ENCODE data around the gene PRODH2.
"Not testable (repeated sequence)": the region's sequence is repeated elsewhere in the genome, so short reads cannot be mapped to it uniquely, and the experiment has no call there.

Gene PRODH2

GRCh38 chr19:35843676-35844481 lies 31.2 kb upstream of the PRODH2 start:
- no peak for DNase-seq (ENCODE audit: low spot score)

GRCh38 chr19:35842666-35843272 lies 30.1 kb upstream of the PRODH2 start:
- no peak for DNase-seq (ENCODE audit: low spot score)

- no peak for DNase-seq (ENCODE audit: low spot score)
Measured at GRCh38 chr19:35841961-35842595, 29.4 kb upstream of the PRODH2 start.

DNA sequence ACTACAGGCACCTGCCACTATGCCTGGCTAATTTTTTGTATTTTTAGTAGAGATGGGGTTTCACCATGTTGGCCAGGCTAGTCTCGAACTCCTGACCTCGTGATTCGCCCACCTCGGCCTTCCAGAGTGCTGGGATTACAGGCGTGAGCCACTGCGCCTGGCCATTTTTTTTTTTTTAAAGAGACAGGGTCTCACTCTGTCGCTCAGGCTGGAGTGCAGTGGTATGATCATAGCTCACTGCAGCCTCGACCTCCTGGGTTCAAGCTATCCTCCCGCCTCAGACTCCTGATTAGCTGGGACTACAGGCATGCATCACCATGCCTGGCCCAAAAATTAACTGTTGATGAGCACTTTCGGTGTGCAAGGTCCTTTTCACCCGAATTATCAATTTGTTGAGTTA lies 23.5 kb upstream of the PRODH2 start:
- DNase-seq (ENCODE audit: low spot score) = not testable (repeated sequence)

DNA sequence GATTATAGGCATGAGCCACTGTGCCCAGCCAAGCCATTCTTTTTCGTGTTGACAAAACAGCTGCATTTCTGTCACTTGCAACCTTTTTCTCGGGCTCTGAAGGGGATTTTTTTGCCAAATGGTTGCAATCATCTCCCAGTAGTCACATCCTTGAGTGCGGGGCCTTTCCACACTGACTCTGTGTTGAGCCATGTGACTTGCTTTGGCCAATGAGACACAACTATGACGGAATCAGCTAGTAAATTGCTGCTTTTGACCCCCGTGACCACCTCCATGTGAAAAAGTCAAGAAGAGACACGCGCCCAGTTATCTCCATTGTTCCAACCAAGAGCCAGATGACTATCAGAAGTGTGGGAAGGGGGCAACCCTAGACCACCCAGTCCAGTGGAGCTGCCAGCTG lies 21.3 kb upstream of the PRODH2 start:
- DNase-seq (ENCODE audit: low spot score) = no peak

GRCh38 chr19:35832054-35832453 lies 19.4 kb upstream of the PRODH2 start:
- DNase-seq (ENCODE audit: low spot score) = no peak

GRCh38 chr19:35830986-35831385 lies 18.3 kb upstream of the PRODH2 start:
- no peak for DNase-seq (ENCODE audit: low spot score)

- no peak for DNase-seq (ENCODE audit: low spot score)
Measured at GRCh38 chr19:35828692-35829301, 16.2 kb upstream of the PRODH2 start.

DNA sequence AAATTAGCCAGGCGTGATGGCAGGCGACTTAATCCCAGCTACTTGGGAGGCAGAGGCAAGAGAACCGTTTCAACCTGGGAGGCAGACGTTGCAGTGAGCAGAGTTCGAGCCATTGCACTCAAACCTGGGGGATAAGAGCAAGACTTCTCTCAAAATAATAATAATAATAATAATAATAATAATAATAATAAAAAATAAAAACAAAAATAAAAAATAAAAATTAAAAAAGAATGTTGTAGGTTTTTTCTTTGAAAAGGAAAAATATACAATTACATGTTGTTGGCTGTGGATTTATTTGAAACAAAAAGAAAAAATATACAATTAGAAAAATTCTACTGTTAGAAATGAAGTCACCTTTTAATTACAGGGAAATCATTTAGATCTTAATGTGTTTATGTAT lies 11.5 kb upstream of the PRODH2 start:
- no peak for DNase-seq (ENCODE audit: low spot score)

- DNase-seq (ENCODE audit: low spot score) = no peak
Measured at GRCh38 chr19:35822579-35822978, 9.9 kb upstream of the PRODH2 start.

DNA sequence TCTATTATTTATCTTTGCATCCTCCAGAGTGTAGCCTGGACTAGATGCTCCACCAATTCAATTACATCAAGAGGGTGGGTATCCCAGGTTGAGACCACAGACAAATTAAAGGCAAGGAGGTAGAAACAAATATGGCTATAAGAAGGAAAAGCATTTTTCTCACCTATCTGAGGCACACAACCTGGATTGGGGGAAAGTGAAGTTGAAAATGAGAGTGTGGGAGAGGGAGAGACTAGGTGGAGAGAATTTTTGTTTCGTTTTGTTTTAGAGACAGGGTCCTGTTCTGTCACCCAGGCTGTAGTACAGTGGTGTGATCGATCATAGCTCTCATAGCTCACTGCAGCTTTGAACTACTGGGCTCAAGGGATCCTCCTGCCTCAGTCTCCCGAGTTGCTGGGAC lies 5.8 kb upstream of the PRODH2 start:
- no peak for DNase-seq (ENCODE audit: low spot score)

DNA sequence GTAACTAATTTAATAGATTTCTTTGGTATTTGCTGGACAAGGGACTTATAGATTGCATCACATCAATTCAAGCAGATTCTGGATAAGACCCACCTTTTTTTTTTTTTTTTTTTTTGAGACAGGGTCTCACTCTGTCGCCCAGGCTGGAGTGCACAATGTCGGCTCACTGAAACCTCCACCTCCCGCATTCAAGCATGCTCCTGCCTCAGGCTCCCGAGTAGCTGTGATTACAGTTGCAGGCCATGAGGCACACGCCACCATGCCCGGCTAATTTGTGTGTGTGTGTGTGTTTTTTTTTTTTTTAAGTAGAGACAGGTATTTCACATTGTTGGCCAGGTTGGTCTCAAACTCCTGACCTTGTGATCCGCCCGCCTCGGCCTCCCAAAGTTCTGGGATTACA lies 4.2 kb upstream of the PRODH2 start:
- no peak for DNase-seq (ENCODE audit: low spot score)

DNA sequence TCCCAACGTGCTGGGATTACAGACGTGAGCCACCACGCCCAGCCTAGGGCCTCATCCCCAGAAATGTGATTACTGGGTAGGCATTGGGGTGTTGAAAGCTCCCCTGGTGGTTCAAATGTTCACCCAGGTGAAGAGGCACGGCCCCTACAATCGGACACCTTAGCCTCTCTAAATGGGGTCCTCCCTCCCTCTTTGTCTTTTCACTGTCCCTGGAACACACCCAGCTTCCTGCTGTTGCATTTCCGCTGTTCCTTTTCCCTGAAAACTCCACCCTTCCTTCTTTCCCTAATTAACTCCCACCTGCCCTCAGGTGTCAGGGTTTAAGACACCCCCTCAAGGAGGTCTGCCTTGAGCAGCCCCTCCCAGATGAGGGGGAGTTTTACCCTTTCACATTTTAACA lies 3.6 kb upstream of the PRODH2 start:
- DNase-seq (ENCODE audit: low spot score) = no peak

- no peak for DNase-seq (ENCODE audit: low spot score)
Measured at GRCh38 chr19:35813043-35813890, 622 bp upstream of the PRODH2 start.

DNA sequence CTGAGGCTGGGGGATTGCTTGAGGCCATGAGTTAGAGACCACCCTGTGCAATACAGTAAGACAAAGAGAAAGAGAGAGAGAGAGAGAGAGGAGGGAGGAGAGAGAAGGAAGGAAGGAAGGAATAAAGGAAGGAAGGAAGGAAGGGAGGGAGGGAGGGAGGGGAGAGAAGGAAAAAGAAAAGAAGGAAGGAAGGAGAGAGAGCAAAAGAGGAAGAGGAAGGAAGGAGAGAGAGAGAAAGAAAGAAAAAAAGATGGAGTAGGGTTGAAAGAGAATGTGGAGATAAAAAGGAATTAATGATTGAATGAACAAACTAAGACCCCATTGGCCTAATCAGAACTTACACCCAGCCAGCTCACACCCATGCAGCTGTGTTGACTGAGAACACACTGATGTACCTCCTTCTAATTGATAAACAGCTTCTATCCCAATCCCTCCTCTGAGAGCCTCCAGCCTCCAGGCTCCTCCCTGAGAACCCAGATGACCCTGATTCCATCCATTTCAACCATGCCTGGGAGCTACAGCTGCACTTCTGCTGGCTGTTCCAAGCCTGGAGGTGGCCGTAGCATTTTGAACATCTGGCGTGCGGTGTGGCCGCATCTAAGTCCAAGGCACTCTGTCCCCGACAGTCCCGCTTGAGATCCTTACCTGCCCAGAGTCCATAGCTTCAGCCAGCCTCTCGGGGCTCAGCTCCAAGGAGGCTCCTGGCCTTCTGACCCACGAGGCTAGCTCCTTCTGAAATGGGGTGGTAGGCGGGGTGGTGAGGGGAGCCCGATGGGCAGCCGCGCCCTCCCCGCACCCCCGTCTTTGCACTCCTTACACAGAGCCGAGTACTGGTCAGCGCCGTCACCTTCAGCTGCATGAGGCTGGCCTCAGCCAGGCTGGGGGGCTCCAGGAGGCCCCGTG lies 1.1 kb downstream of the PRODH2 start:
- DNase-seq (ENCODE audit: low spot score) = no peak

- DNase-seq (ENCODE audit: low spot score) = no peak
Measured at GRCh38 chr19:35807633-35808032, 5.0 kb downstream of the PRODH2 start.

DNA sequence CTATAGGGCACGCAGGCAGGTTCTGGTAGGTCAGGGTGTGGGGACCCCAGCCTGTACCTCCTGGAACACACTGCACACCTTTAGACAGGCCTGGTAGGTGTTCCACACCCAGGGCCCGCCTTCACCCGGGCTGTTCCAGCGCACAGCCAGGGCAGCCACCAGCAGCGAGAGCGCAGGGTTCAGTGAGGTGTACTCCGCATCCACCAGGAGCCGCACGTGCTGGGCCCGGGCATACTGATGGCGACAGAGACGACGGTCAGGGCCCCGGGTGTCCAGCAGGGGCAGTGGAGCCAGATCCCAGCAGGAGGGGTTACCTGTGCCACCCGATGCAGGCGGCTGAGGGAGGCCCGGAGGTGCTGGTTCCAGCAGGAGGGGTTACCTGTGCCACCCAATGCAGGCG lies 6.0 kb downstream of the PRODH2 start:
- DNase-seq (ENCODE audit: low spot score) = no peak

DNA sequence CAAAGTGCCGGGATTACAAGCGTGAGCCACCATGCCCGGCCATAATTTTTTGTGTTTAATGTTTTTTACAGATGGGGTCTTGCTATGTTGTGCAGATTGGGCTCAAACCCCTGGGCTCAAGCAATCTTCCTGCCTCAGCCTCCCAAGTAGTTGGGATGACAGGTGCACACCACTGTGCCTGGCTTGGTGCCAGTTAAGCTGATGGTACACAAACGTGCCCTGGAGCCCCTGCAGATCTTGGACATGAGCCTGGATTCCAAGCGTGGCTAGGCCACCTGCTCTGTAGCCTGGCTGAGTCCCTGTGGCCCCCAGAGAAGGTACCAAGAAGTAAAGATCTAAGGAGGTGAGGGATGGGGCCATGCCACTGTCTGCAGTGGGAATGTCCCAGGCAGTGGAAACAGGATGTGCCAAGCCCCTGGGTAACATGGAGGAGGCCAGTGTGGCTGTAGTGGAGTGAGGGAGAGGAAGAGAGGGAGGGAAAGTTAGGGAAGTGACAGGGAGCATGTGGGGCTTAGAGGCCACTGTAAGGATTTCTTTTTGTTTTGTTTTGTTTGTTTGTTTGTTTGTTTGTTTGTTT lies 7.0 kb downstream of the PRODH2 start:
- DNase-seq (ENCODE audit: low spot score) = no peak

DNA sequence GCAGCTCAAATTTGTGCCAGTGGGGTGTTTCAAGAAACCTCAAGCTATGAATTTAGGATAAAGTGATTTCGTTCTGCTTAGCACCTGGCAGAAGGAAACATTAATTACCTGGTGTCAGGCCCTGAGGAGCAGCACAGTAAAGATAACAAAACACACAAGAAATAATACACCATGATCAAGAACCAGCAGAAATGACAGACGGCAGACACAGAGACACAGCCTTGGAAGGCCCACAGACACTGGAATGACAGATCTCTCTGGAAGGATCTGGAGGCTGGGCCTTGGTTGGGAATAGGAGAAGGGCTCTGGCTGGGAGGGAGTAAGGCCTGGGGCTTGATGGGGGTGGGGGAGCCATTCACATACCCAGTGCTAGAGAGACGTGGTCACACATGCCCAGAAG lies 10.8 kb downstream of the PRODH2 start:
- DNase-seq (ENCODE audit: low spot score) = no peak

GRCh38 chr19:35797663-35798062 lies 15.0 kb downstream of the PRODH2 start:
- peak; percentile 49 for DNase-seq (ENCODE audit: low spot score)
